GM12878 (cell line): ENCODE data around the gene KLHL1. TPM values are rescaled to one million over a fixed set of nuclear protein-coding genes. Genes with fewer than 3 reads are reported as not detected.

Source experiments
- ATAC-seq: fragments of 200-7000 bp; cut with Tn5 transposase; 3 replicates; pipeline ENCODE4 v1.9.1; 2020; ENCODE audit warnings: mild to moderate bottlenecking, moderate library complexity
- BruUV-seq: library from RNA; stranded (reverse); fragments of 400-500 nt; replicated peaks from 2 replicates; lab custom pipeline; 2021; lab: Mats Ljungman, UMichigan
- CTCF ChIA-PET: fragments of 300-600 bp; sonication (Branson Sonifier 250); formaldehyde crosslinking; extraction: SDS; loops from one replicate; lab custom pipeline; 2021; ENCODE audit warnings: inconsistent platforms; lab: Yijun Ruan, JAX
- POLR2A ChIA-PET: fragments of 350-600 bp; formaldehyde crosslinking; extraction: SDS; loops from one replicate; lab custom pipeline; 2021; ENCODE audit warnings: inconsistent platforms; lab: Charles Lee
- RAD21 ChIA-PET: fragments of 300-600 bp; sonication (Branson Sonifier 250); formaldehyde crosslinking; loops from one replicate; lab custom pipeline; 2023; ENCODE audit warnings: antibody characterized with exemption; ENCODE audit not compliant: unreplicated experiment; lab: Charles Lee
- SMC1A ChIA-PET: fragments of 300-600 bp; sonication (Branson Sonifier 250); formaldehyde crosslinking; loops from one replicate; lab custom pipeline; 2023; ENCODE audit not compliant: unreplicated experiment, uncharacterized antibody; lab: Charles Lee
- DNase-seq: peaks from one replicate; pipeline ENCODE4 v3.0.0-alpha.2; 2011; ENCODE audit warnings: low read depth, low spot score
- FAIRE-seq: peaks from 3 replicates; lab custom pipeline; 2011; peaks lifted over from hg19 to GRCh38; lab: Jason Lieb, UNC
- H2AFZ ChIP-seq: 2 replicates; pipeline ENCODE4 v1.6.0; 2011; ENCODE audit warnings: low read depth, low read length, control low read depth; ENCODE audit not compliant: control insufficient read depth
- H3K27ac ChIP-seq: 2 replicates; pipeline ENCODE4 v1.5.1; 2011; ENCODE audit warnings: control low read depth; ENCODE audit not compliant: control insufficient read depth, insufficient read depth
- H3K27me3 ChIP-seq, 2 experiments: replicated peaks in 1 of 2; 2 replicates each; pipeline versions ENCODE4 v1.6.0 to v1.6.1; 2011; ENCODE audit warnings: low read length in 1 of 2; ENCODE audit not compliant: control insufficient read depth in 2 of 2, insufficient read depth in 2 of 2
- H3K36me3 ChIP-seq, 2 experiments: 2 replicates each; pipeline ENCODE4 v1.5.1; 2011; ENCODE audit warnings: low read length in 1 of 2; ENCODE audit not compliant: control insufficient read depth in 2 of 2, insufficient read depth in 2 of 2
- H3K4me1 ChIP-seq: 2 replicates; pipeline ENCODE4 v1.6.1; 2011; ENCODE audit warnings: mild to moderate bottlenecking, low read length, moderate library complexity, mixed read lengths; ENCODE audit not compliant: control insufficient read depth, insufficient read depth
- H3K4me2 ChIP-seq: 2 replicates; pipeline ENCODE4 v1.6.0; 2011; ENCODE audit warnings: control low read depth; ENCODE audit not compliant: control insufficient read depth, insufficient read depth
- H3K4me3 ChIP-seq: fragments of 200-600 bp; sonication (generic); 2 replicates; pipeline ENCODE4 v1.5.1; 2016
- H3K79me2 ChIP-seq: 2 replicates; pipeline ENCODE4 v1.6.0; 2011; ENCODE audit warnings: low read length; ENCODE audit not compliant: control insufficient read depth, insufficient read depth
- H3K9ac ChIP-seq: 2 replicates; pipeline ENCODE4 v1.8.0; 2011; ENCODE audit warnings: low read length, control low read depth, mixed read lengths; ENCODE audit not compliant: control insufficient read depth, insufficient read depth
- H3K9me3 ChIP-seq: replicated peaks from 3 replicates; pipeline ENCODE4 v1.5.1; 2011; ENCODE audit warnings: mild to moderate bottlenecking, low read length; ENCODE audit not compliant: control insufficient read depth, insufficient read depth
- H4K20me1 ChIP-seq: 2 replicates; pipeline ENCODE4 v1.6.0; 2011; ENCODE audit not compliant: control insufficient read depth, insufficient read depth
- BACH1 ChIP-seq: fragments of 450-650 bp; IDR thresholded peaks from 2 replicates; pipeline ENCODE4 v1.6.1; 2017; ENCODE audit warnings: mild to moderate bottlenecking, borderline replicate concordance
- CHD1 ChIP-seq: IDR thresholded peaks from 2 replicates; pipeline ENCODE4 v1.6.1; 2012; ENCODE audit warnings: low read depth, low read length, improper control_type of control experiment
- CHD4 ChIP-seq: fragments of 200-600 bp; sonication (generic); IDR thresholded peaks from 2 replicates; pipeline ENCODE4 v1.6.1; 2016; ENCODE audit warnings: mild to moderate bottlenecking
- EGR1 ChIP-seq, 2 experiments: IDR thresholded peaks; 1 replicate in 1 of 2; 2 replicates in 1 of 2; pipeline ENCODE4 v1.6.1; 2011 to 2012; ENCODE audit warnings: low read depth in 2 of 2, low read length in 2 of 2, borderline replicate concordance in 1 of 2, mild to moderate bottlenecking in 1 of 2, moderate library complexity in 1 of 2
- JUNB ChIP-seq: IDR thresholded peaks from 2 replicates; pipeline ENCODE4 v1.6.1; 2016; ENCODE audit warnings: antibody characterized with exemption, mild to moderate bottlenecking
- MYB ChIP-seq: fragments of 150-350 bp; IDR thresholded peaks from 2 replicates; pipeline ENCODE4 v1.6.1; 2014; ENCODE audit warnings: mild to moderate bottlenecking, low read depth, low read length, borderline replicate concordance
- NR2C1 ChIP-seq: fragments of 450-650 bp; IDR thresholded peaks from 2 replicates; pipeline ENCODE4 v1.6.1; 2017; ENCODE audit warnings: antibody characterized with exemption, mild to moderate bottlenecking, moderate library complexity
- PAX8 ChIP-seq: fragments of 450-650 bp; IDR thresholded peaks from 2 replicates; pipeline ENCODE4 v1.6.1; 2017; ENCODE audit warnings: mild to moderate bottlenecking, moderate library complexity
- POLR2A ChIP-seq: IDR thresholded peaks from 2 replicates; pipeline ENCODE4 v1.6.1; 2011; ENCODE audit warnings: low read depth, mild to moderate bottlenecking, low read length
- RBBP5 ChIP-seq: fragments of 200-600 bp; sonication (generic); conservative IDR thresholded peaks from 2 replicates; pipeline ENCODE4 v1.6.1; 2016
- SUZ12 ChIP-seq: fragments of 200-600 bp; sonication (generic); IDR thresholded peaks from one replicate; pipeline ENCODE4 v1.6.1; 2018; ENCODE audit warnings: antibody characterized with exemption, mild to moderate bottlenecking; ENCODE audit not compliant: unreplicated experiment
- ZSCAN29 ChIP-seq: fragments of 450-650 bp; IDR thresholded peaks from 2 replicates; pipeline ENCODE4 v1.6.1; 2017; ENCODE audit warnings: mild to moderate bottlenecking, moderate library complexity
- WGBS: methylation state at CpG from one replicate; pipeline ENCODE4 v1.1.6; 2016; ENCODE audit warnings: low lambda C conversion rate; ENCODE audit not compliant: insufficient replicate concordance, insufficient coverage; ENCODE audit errors: missing lambda C conversion rate; 5-methylcytosine and 5-hydroxymethylcytosine counted together
- in situ Hi-C: fragments of 300-500 bp; cut with MboI; formaldehyde crosslinking; loops from 9 replicates; pipeline ENCODE4 v1.14.3; 2018; ENCODE audit warnings: mixed read lengths
- intact Hi-C: fragments of 100-400 bp; cut with micrococcal nuclease; formaldehyde crosslinking; loops from one replicate; pipeline ENCODE4 v1.14.2; 2022; ENCODE audit not compliant: unreplicated experiment
- polyA plus RNA-seq, 11 experiments: library from polyadenylated mRNA; depleted of rRNA in 4 of 11; unstranded in 6 of 11; stranded (reverse) in 5 of 11; fragments of >200 nt; fragmentation: Nextera tagmentation in 4 of 11; fragmentation: Illumina TruSeq in 1 of 11; extraction: Ambion mirVana in 4 of 11; extraction: Trizol in 1 of 11; gene quantifications; 1 replicate in 1 of 11; 2 replicates in 10 of 11; pipeline versions ENCODE4 v1.2.1 to v1.2.3, GENCODE V29; 2011 to 2016; ENCODE audit warnings: inconsistent platforms in 2 of 11, missing spikeins in 2 of 11, low read depth in 1 of 11
- total RNA-seq, 4 experiments: library from RNA; depleted of rRNA in 3 of 4; stranded (reverse); fragments of >200 nt in 3 of 4; fragmentation: Illumina TruSeq in 1 of 4; extraction: Trizol in 1 of 4; gene quantifications; 2 replicates each; pipeline versions ENCODE4 v1.2.1 to v1.2.3, GENCODE V29; 2013 to 2021
- TF ChIP-seq, protein P1 (sequence below): fragments of 450-650 bp; IDR thresholded peaks from 2 replicates; pipeline ENCODE4 v1.6.1; 2017; ENCODE audit warnings: antibody characterized with exemption, mild to moderate bottlenecking, moderate library complexity
- TF ChIP-seq, protein P2 (sequence below): IDR thresholded peaks from 2 replicates; pipeline ENCODE4 v1.6.1; 2012; ENCODE audit warnings: improper control_type of control experiment, low read depth, low read length; ENCODE audit not compliant: insufficient replicate concordance
- TF ChIP-seq, protein P3 (sequence below): IDR thresholded peaks from 2 replicates; pipeline ENCODE4 v1.6.1; 2011; ENCODE audit warnings: borderline replicate concordance, low read depth, mild to moderate bottlenecking, moderate library complexity, low read length; ENCODE audit not compliant: insufficient read depth, poor library complexity, severe bottlenecking

KLHL1 gene
- total and polyA plus RNA-seq, 10 of the 15 experiments (the other 5 are each of a cell fraction or from before 2014, with no cell fraction given), result 0.02 to 0.13 (median 0.05) TPM; not detected in 2

GRCh38 chr13:69737129-69737935 lies 370.9 kb downstream of the KLHL1 start:
- intact Hi-C loops, result no loop called here
- RAD21 ChIA-PET, result no interaction called here
- no peak for FAIRE-seq
- TF ChIP-seq POLR2A (no peak), MYB (no peak), CHD1 (no peak), JUNB (no peak), CHD4 (no peak), ZSCAN29 (no peak), EGR1 (IDR thresholded peaks at IDR 0.05; ENCODE audit: borderline replicate concordance in 1 of 2, low read depth in 2 of 2, low read length in 2 of 2) (no peak), SUZ12 (no peak), PAX8 (no peak), NR2C1 (no peak), BACH1 (no peak), RBBP5 (no peak)
- TF ChIP-seq, protein P1, sequence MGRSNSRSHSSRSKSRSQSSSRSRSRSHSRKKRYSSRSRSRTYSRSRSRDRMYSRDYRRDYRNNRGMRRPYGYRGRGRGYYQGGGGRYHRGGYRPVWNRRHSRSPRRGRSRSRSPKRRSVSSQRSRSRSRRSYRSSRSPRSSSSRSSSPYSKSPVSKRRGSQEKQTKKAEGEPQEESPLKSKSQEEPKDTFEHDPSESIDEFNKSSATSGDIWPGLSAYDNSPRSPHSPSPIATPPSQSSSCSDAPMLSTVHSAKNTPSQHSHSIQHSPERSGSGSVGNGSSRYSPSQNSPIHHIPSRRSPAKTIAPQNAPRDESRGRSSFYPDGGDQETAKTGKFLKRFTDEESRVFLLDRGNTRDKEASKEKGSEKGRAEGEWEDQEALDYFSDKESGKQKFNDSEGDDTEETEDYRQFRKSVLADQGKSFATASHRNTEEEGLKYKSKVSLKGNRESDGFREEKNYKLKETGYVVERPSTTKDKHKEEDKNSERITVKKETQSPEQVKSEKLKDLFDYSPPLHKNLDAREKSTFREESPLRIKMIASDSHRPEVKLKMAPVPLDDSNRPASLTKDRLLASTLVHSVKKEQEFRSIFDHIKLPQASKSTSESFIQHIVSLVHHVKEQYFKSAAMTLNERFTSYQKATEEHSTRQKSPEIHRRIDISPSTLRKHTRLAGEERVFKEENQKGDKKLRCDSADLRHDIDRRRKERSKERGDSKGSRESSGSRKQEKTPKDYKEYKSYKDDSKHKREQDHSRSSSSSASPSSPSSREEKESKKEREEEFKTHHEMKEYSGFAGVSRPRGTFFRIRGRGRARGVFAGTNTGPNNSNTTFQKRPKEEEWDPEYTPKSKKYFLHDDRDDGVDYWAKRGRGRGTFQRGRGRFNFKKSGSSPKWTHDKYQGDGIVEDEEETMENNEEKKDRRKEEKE, result no peak
- TF ChIP-seq, protein P2, sequence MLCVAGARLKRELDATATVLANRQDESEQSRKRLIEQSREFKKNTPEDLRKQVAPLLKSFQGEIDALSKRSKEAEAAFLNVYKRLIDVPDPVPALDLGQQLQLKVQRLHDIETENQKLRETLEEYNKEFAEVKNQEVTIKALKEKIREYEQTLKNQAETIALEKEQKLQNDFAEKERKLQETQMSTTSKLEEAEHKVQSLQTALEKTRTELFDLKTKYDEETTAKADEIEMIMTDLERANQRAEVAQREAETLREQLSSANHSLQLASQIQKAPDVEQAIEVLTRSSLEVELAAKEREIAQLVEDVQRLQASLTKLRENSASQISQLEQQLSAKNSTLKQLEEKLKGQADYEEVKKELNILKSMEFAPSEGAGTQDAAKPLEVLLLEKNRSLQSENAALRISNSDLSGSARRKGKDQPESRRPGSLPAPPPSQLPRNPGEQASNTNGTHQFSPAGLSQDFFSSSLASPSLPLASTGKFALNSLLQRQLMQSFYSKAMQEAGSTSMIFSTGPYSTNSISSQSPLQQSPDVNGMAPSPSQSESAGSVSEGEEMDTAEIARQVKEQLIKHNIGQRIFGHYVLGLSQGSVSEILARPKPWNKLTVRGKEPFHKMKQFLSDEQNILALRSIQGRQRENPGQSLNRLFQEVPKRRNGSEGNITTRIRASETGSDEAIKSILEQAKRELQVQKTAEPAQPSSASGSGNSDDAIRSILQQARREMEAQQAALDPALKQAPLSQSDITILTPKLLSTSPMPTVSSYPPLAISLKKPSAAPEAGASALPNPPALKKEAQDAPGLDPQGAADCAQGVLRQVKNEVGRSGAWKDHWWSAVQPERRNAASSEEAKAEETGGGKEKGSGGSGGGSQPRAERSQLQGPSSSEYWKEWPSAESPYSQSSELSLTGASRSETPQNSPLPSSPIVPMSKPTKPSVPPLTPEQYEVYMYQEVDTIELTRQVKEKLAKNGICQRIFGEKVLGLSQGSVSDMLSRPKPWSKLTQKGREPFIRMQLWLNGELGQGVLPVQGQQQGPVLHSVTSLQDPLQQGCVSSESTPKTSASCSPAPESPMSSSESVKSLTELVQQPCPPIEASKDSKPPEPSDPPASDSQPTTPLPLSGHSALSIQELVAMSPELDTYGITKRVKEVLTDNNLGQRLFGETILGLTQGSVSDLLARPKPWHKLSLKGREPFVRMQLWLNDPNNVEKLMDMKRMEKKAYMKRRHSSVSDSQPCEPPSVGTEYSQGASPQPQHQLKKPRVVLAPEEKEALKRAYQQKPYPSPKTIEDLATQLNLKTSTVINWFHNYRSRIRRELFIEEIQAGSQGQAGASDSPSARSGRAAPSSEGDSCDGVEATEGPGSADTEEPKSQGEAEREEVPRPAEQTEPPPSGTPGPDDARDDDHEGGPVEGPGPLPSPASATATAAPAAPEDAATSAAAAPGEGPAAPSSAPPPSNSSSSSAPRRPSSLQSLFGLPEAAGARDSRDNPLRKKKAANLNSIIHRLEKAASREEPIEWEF, result no peak
- TF ChIP-seq, protein P3, sequence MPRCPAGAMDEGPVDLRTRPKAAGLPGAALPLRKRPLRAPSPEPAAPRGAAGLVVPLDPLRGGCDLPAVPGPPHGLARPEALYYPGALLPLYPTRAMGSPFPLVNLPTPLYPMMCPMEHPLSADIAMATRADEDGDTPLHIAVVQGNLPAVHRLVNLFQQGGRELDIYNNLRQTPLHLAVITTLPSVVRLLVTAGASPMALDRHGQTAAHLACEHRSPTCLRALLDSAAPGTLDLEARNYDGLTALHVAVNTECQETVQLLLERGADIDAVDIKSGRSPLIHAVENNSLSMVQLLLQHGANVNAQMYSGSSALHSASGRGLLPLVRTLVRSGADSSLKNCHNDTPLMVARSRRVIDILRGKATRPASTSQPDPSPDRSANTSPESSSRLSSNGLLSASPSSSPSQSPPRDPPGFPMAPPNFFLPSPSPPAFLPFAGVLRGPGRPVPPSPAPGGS, result no peak

More at GRCh38 chr13:69737129-69737935, 370.9 kb downstream of the KLHL1 start:
- in situ Hi-C loops, result no loop called here
- 37% methylated on average over 11 of the region's 11 CpGs for WGBS
- H3K4me1 ChIP-seq, result no peaks in the 10 kb centered on the region
- H3K9me3 ChIP-seq, result no peaks in the 10 kb centered on the region
- no peaks in the 10 kb centered on the region for H3K79me2 ChIP-seq
- H3K27ac ChIP-seq, result no peak overlapping the region
- no peak overlapping the region for H3K4me2 ChIP-seq
- BruUV-seq, result no TSS peak
- no peak overlapping the region for H2AFZ ChIP-seq
- SMC1A ChIA-PET, result interaction anchor here (1.1 kb wide), 1 partner anchor 114 kb away, joined by 3 read pairs; no protein-coding TSS in a partner anchor
- POLR2A ChIA-PET, result interaction anchor here (1.0 kb wide), 1 partner anchor 160 kb away, joined by 3 read pairs; no protein-coding TSS in a partner anchor
- no peaks in the 10 kb centered on the region for H3K27me3 ChIP-seq
- peak; percentile 65 for ATAC-seq
- H3K4me3 ChIP-seq, result no peak overlapping the region
- H3K9ac ChIP-seq, result no peak overlapping the region
- CTCF ChIA-PET, result no interaction called here
- H3K36me3 ChIP-seq, result no peaks in the 10 kb centered on the region
- no peaks in the 10 kb centered on the region for H4K20me1 ChIP-seq
- DNase-seq, result no peak
